ENCODE data around the gene CGREF1.
"Not testable (repeated sequence)": the region's sequence is repeated elsewhere in the genome, so short reads cannot be mapped to it uniquely, and the experiment has no call there.

CGREF1 gene

DNA sequence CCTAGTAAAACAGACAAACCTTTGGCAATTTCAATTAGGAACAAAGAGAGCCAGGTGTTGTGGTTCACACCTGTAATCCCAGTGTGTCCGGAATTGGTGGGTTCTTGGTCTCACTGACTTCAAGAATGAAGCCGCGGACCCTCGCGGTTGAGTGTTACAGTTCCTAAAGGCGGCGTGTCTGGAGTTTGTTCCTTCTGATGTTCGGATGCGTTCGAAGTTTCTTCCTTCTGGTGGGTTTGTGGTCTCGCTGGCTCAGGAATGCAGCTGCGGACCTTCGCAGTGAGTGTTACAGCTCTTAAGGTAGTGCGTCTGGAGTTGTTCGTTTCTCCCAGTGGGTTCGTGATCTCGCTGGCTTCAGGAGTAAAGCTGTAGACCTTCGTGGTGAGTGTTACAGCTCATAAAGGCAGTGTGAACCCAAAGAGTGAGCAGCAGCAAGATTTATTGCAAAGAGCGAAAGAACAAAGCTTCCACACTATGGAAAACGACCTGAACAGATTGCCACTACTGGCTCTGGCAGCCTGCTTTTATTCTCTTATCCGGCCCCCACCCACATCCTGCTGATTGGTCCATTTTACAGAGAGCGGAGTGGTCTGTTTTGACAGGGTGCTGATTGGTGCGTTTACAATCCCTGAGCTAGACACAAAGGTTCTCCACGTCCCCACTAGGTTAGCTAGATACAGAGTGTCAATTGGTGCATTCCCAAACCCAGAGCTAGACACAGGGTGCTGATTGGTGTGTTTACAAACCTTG, 8.2 kb downstream of the CGREF1 start:
- not testable (repeated sequence) for DNase-seq

DNA sequence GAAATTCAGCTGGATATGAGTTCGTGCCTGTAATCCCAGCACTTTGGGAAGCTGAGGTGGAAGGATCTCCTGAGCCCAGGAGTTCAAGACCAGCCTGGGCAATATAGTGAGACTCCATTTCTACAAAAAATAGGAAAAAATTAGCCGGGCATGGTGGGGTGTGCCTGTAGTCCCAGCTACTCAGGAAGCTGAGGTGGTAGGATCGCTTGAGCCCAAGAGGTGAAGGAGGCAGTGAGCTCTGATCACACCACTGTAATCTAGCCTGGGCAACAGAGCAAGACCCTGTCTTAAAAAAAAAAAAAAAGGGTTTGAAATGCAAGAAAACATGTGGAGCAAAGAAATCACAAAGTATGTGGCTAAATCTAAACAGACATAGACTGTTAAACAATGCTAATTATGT, 9.8 kb downstream of the CGREF1 start:
- DNase-seq, result no peak

DNA sequence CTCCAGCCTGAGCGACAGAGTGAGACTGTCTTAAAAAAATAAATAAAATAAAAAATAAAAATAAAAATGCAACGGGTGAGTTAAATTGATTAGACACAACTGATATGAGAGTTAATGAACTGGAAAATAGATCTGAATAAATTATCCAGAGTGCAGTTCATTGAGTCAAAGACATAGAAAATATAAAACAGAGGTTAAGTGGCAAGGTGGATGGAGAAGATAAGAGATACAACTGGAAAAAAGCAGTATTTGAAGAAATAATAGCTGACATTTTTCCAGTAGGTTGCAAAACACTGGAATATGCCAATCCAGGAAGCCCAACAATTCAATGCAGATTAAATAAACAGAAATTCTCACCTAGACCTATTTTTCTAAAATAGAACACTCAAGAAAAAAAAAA, 10.7 kb downstream of the CGREF1 start:
- DNase-seq, result no peak

DNA sequence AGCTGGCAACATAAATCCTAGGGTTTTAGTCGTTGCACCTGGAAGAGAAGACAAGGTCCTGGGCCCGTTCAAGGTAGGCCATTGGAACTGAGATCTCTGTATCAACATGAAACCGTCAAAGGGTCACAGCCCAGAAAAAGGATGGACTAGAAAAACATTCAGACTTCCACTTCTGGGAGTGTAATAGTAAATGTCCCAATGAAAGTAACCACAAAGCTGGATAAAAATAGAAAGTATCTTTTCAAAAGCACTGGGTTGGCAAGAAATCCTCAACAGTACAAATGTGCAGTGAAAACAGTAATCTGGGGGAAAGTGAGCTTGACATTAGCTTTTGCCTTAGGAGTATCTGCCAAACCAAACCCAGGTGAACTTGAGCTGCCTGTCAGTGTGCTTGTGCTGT, 12.9 kb downstream of the CGREF1 start:
- no peak for DNase-seq

DNA sequence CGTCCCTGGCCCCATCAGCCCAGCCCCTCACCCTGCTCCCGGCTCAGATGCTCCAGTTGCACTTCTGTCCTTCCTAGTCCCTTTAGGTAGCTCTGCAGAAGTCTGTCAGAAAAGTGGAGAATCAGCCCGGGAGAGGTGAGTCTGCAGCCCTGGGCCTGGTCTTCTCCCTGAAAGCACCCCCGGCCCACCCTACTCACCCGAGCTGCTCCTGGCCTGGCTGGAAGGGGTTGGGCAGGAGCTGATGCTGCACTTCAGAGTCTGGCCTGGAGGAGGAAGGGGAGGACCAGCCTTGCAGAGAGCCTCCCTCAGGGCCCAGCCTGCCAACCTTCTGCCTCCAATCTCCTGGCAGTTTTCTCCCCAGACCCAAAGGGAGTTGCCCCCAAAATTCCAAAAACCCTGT, 16.6 kb downstream of the CGREF1 start:
- no peak for DNase-seq

DNA sequence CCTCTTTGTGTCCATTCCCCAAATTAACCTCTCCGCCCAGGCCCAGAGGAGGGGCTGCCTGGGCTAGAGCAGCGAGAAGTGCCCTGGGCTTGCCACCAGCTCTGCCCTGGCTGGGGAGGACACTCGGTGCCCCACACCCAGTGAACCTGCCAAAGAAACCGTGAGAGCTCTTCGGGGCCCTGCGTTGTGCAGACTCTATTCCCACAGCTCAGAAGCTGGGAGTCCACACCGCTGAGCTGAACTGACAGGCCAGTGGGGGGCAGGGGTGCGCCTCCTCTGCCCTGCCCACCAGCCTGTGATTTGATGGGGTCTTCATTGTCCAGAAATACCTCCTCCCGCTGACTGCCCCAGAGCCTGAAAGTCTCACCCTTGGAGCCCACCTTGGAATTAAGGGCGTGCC, 18.9 kb downstream of the CGREF1 start:
- no peak for DNase-seq

DNA sequence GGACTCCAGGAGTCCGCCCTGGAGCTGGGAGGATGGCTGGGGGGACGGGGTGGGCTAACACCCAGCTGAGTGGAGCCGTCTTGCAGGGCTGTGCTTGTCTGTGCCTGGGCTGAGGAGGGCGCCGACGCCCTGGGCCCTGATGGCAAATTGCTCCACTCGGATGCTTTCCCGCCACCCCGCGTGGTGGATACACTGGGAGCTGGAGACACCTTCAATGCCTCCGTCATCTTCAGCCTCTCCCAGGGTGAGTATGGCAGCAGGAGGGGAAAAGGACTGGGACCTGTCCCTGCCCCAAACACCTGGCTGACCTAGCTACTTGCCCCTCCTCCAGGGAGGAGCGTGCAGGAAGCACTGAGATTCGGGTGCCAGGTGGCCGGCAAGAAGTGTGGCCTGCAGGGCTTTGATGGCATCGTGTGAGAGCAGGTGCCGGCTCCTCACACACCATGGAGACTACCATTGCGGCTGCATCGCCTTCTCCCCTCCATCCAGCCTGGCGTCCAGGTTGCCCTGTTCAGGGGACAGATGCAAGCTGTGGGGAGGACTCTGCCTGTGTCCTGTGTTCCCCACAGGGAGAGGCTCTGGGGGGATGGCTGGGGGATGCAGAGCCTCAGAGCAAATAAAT, 19.5 kb downstream of the CGREF1 start:
- no peak for DNase-seq

DNA sequence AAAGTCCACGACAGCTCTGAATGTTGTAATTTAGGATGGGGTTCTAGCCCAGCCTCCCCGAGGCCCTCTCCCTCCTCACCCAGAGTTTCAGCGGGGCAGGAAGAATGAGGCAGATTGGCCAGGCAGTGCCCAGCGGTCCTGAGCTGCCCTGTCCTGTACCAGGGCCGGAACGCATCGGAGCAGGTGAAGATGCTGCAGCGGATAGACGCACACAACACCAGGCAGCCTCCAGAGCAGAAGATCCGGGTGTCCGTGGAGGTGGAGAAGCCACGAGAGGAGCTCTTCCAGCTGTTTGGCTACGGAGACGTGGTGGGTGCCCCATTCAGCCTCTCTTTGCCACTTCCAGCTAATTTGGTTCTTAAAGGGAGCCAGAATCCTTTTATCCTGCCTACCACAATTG, 21.6 kb downstream of the CGREF1 start:
- no peak for DNase-seq

DNA sequence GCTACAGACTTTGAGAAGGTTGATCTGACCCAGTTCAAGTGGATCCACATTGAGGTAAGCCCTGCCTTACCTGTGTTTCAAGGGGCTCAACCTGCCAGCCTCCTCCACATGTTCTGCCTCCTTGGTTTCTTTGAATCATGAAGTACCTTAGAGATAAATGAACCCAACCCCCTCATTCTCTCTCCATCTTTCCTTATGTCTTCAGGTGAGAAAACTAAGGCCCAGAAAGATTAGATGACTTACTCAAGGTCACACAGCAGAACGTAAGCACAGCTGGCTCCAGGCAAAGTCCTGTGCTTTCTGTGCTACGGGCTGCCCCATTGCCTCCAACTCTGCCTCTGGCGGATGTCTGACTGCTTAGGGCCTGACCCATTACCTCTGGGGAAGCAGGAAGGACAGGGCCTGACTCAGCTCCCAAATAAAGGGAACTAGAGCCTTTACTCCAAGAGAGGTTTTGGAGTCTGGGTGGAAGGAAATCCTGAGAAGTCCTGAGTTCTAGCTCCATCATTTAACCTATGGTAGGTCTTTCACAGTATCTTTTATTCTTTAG, 22.1 kb downstream of the CGREF1 start:
- DNase-seq, result no peak

DNA sequence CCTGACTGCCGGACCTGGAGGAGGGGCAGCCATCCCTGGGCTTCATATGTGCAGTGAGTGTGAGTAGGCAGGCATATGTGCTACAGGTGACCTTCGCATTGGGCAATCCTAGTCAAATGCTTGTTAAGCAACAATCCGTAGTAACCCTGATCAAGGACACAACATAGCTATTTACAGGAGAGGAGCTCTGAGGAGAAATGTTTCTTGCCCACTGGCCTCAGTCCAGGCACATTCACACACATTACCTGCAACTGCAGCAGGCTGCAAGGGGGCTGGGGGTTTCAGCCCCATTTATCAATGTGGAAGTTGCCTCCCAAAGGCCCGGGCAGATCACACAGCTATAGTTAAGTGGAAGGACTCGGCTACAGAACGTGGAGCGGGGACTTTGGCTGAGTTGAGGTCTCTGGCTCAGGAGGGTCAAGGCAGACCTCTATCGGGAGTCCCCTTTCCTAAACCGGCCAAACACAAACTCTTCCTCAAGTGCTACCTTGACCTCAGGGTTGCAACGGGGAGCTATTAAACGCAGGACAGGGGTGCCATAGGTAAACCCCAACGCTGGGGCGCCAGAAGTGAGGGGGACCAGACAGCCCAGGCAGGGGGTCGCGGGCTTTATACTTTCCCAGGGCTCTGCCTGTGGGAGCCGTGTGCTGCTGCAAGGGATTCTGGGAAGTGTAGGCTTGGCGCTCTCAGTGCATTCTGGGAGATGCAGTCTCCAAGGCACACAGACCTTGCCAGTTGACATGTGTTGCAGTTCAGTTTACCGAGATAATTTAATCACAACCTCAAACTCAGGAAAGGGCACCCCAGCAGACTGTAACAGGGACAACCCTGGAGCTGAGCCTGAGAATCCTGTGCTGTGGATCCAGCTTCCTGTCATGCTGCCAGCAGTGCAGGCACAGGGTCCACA, 22.9 kb downstream of the CGREF1 start:
- peak; percentile 79 for DNase-seq

DNA sequence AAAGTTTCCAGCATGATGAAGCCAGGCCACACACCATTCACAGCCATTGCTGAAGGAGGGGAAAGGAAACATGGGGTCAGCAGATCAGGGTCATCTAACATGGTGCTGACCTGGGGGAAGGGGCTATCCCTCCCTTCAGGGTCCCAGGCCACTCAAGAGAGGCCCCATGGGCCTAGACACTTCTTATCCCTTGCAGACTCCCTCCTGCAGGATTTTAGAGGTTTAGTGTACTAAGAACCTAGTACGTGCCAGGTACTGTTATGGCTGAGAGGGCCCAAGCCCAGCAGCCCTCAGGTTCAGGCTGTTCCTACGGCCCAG, 23.5 kb downstream of the CGREF1 start:
- no peak for DNase-seq

DNA sequence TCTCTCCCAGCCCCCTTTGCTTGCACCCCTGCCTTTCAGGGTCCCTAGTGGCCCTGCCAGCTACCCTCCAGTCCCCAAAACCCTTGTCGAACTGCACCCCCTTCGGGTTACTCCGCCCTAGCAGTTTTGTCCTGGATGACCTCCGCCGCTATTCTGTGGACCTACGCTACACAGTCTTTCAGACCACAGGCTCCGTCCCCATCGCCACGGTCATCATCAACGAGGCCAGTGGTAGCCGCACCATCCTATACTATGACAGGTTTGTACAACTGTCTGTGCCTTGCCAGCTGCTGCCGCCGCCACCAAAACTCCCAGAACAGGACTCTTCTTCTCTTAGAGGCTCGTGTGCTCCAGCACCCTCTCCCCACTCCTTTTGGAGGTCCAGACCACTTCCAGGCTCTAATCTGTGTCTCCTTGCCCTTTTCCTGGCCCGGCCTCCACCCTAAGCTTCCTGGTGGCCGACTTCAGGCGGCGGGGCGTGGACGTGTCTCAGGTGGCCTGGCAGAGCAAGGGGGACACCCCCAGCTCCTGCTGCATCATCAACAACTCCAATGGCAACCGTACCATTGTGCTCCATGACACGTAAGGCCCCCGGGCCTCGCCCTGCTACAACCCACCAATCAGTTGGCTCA, 24.5 kb downstream of the CGREF1 start:
- no peak for DNase-seq

DNA sequence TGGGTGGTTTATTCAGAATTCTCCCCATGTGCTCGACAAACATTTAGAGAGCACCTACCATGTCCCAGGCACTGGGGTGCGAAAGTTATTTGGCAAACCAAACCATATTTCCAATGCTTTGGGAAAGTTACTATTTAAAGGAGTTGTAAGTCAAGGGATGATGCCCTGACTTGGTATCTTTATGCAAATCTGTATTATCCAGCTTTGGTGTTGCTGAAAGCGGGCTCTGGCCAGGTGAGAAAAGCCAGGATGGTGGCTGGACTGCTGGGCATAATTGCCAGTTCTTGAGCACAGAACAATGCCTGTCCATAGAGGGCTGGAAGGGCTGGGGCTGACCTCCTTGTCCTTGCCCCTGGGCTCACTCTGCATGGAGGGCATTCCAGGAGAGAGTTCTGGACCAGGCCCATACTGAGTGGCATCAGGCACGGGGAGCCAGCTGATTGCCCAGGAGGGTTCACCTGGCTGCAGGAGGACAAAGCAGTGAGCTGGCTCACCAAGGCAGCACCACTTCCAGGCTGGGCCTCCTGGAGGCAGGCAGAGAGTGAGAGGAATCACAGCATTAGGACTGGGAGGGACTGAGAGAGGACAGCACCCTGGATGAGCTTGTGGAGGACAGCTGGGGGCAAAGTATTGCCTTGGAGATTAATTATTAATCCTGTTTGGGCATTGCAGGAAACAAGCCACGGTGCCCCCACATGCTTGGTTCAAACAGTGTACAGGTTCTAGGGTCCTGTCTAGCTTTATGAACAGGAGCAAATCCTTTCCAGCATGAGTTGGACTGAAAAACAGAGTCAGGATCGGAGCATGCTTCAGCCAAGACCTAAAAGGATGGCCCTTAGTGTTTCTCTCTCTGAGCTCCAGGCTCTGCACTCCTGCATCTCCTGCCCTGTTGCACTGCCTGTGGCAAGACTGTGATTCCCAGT, 25.2 kb downstream of the CGREF1 start:
- no peak for DNase-seq

DNA sequence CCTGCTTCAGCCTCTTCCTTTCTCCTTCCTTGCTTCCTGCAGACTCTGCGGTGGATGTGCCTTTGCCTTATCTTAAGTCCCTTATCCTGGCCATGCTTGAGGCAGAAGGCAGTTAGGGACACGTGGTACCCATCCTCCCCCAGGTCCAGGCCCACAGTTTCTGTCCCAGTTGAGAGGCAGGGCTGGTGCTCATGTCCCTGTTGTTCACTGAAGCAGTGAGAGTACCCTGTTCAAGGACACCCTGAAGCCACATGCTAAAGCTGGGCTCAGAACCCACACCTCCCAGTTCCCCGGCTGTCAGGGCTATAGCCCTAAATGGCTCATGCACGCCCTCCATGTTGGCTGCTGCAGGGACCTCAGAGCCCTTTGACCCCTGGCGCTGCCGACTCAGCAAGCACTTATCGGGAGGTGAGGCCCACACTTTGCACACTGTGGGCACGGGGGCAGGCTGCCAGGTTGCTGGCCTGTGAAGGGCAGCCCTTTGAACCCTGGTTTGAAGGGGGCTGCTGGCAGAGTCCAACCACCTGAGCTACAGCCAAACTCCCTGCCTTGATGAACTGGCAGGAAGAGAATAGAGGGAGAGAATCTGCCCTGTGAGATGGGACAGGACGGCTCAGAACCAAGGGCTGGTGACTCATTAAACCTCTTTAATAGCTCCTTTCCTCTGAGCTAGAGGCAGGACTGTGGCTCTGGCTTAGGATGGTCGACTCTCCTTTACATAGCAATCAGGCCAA, 26.1 kb downstream of the CGREF1 start:
- DNase-seq, result no peak

DNA sequence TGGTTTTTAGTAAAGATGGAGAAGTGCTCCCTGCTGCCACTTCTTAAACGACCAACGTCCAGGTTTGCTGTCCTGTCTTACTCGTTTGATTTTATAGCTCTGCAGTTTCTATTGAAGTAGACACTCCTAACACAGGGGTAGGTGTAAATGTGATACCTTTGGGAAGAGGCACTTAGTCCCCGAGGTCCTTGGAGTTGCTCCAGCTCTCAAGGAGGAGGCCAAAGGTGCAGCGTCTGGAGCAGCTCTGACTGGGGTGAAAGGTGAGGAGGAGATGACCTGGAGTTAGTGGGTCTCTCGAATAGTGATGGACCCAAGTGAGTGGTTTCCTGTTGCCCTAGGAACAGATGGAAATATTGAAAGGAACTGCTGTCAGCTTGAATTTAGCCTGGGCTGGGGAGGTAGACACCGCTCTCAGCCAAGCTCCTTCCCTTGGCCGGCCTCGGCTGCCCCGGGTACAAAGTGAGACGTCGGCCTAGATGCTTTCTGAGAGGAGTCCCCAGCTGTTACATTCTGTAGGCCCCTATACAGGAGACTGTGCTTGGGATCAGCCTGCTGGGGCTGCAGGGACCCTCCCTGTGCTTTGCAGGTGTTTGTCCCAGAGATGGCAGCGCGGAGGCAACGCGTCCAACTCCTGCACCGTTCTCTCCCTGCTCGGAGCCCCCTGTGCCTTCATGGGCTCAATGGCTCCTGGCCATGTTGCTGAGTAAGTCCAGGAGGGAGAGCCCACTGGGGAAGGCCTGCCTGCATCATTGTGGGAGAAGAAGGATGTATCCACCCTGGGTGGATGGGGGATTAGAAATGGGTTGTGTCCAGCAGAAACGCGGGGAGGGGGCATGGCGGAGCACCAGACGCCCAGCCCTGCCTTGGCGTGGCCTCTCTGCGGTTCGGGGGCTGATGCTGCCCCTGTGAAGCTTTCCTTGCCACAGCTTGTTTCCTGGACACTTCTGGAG, 26.9 kb downstream of the CGREF1 start:
- no peak for DNase-seq

DNA sequence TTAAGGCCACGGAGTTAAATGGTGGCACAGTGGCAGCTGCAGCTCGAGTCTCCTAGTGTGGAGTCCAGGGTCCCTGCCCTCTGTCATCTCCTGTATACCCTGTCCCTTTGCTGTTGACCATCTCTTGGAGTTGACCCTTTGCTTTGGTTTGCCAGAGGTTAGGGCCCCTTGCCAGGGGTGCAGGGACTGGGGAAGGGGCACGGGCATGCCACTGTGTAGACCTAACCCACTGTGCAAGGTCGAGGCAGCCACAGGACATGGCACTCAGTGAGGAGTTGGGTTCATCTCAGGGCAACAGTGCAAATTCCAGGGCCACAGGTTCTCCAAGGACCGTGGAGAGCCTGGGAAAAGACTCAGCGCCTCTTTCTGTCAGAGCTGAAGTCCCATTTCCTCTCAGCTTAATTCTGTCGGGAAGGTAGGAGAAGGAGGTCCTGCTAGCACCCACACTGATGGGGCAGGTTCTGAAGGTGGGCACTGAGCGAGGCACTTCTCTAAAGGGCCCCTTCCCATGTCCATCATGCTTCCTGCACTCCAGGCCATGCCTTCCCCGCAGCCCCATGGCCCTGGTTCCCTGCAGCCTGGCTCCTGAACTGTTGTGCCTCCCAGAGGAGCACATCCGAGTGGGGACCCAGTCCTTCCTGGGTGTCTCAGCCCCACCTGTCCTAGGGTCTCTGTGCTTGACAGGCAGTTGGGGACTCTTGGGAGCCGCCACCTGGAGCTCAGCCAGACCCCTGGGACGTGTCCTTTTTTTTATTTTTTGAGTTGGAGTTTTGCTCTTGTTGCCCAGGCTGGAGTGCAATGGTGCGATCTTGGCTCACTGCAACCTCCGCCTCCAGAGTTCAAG, 29.6 kb downstream of the CGREF1 start:
- DNase-seq, result no peak

DNA sequence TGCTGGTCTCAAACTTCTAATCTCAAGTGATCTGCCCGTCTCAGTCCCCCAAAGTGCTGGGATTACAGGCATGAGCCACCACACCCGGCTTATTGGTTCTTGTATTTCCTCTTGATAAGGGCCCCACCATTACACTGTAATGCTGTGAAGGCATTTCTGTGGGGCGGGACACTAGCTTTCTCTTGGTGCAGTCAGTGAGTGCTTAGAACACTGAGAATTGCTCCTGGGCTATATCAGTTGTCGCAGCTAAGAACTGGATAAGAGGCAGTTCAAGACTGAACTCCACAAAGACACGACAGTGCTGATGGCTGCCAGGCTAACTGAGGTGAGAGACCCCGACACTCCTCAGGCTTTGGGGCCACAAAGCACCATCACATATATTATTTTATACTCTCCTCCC, 30.3 kb downstream of the CGREF1 start:
- no peak for DNase-seq

DNA sequence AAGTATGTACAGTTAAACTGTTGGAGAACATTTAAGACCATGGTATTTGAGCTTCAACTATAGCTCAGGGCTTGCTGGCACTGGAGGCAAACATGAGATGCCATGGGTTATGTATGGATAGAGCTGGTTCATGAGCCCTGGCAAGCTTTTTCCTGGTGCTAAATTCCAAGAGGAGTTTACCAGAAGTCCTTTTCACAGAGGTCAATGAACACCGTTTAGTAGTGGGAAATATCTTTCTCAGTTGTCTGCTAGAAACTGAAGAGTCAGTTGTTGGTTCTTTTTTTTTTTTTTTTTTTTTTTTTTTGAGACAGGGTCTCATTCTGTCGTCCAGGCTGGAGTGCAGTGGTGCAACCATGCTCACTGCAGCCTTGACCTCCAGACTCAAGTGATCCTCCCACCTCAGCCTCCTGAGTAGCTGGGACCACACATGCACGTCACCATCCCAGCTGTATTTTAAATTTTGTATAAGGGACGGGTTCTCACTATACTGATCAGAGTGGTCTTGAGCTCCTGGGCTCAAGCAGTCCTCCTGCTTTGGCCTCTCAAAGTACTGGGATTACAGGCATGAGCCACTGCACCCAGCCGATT, 31.0 kb downstream of the CGREF1 start:
- DNase-seq, result no peak

Data from midbrain (tissue), 1 donor.